ENCODE results near the gene VCAN. TPM values are rescaled to one million over a fixed set of nuclear protein-coding genes. Genes with fewer than 3 reads are reported as not detected.

The VCAN gene
- total RNA-seq, 4 donors from 2014 or later, result 10.5 to 40.4 (median 16.6) TPM

DNA sequence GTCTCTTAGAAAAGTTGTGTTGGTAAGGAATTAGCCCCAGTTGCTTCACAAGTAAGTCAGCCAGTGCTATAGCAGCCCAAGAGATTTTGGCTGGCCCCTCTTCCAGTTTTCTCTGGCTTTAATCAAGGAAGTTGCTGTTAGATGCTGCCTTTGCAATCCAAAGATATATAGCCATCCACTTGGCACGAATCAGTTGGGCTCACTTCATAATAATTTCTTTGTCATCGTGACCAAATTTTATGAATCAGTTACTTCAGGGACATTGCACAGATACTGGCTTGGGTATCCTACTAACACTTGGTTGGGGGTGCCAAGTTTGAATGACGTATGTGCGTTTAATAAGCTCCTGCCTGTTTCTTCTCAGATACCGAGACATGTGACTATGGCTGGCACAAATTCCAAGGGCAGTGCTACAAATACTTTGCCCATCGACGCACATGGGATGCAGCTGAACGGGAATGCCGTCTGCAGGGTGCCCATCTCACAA is 81.5 kb downstream of the VCAN start:
- Histone ChIP-seq H3K36me3 (no peaks in the 10 kb centered on the region), H3K9me3 (no peaks in the 10 kb centered on the region), H3K4me3 (no peak overlapping the region), H3K27me3 (no peaks in the 10 kb centered on the region), H3K27ac (no peak overlapping the region), H3K4me1 (no peaks in the 10 kb centered on the region)
- peak in 1 of 3 donors; percentile 48 for DNase-seq
- no peak for TF ChIP-seq POLR2A (IDR thresholded peaks at IDR 0.05)
- TF ChIP-seq, protein P1, sequence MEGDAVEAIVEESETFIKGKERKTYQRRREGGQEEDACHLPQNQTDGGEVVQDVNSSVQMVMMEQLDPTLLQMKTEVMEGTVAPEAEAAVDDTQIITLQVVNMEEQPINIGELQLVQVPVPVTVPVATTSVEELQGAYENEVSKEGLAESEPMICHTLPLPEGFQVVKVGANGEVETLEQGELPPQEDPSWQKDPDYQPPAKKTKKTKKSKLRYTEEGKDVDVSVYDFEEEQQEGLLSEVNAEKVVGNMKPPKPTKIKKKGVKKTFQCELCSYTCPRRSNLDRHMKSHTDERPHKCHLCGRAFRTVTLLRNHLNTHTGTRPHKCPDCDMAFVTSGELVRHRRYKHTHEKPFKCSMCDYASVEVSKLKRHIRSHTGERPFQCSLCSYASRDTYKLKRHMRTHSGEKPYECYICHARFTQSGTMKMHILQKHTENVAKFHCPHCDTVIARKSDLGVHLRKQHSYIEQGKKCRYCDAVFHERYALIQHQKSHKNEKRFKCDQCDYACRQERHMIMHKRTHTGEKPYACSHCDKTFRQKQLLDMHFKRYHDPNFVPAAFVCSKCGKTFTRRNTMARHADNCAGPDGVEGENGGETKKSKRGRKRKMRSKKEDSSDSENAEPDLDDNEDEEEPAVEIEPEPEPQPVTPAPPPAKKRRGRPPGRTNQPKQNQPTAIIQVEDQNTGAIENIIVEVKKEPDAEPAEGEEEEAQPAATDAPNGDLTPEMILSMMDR (IDR thresholded peaks at IDR 0.05), result no peak

DNA sequence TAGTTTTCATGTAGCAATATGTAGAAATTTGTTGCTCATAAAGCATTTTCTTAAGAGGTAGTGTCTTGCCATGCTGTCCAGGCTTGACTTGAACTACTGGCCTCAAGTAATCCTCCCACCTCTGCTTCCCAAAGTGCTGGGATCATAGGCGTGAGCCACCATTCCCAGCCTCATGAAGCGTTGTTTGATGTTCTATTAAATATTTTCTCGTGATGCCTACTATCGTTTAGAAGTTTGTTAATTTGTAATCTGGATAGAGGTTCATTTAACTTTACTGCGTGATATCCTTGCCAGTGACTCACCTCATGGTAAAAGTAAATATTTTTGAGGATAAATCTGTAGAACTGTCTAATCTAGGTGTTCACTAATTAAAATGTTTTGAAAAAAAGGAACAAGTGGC is 82.6 kb downstream of the VCAN start:
- no peak for DNase-seq
- Histone ChIP-seq H3K36me3 (no peaks in the 10 kb centered on the region), H3K27me3 (no peaks in the 10 kb centered on the region), H3K4me1 (no peaks in the 10 kb centered on the region), H3K4me3 (no peak overlapping the region), H3K9me3 (no peaks in the 10 kb centered on the region), H3K27ac (no peak overlapping the region)
- no peak for TF ChIP-seq POLR2A (IDR thresholded peaks at IDR 0.05)
- TF ChIP-seq, protein P1 (IDR thresholded peaks at IDR 0.05), result no peak

DNA sequence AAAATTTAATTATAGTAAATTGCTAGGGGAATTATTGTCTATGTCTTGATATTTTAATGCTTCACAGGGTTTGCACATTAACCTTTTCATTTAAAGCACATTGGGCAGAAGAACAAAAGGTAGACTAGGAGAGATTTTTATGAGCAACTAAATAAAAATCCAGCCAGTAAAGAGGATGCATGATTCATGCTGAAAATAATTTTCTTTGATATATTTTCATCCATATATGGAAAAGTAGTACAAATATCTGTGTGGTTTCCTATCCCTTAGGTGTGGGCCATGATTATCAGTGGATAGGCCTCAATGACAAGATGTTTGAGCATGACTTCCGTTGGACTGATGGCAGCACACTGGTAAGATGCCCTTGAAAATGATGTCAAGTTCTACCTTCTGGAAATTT is 83.1 kb downstream of the VCAN start:
- no peak for DNase-seq
- H3K9me3 ChIP-seq, result no peaks in the 10 kb centered on the region
- TF ChIP-seq POLR2A (IDR thresholded peaks at IDR 0.05), result no peak
- TF ChIP-seq, protein P1 (IDR thresholded peaks at IDR 0.05), result no peak
- H3K4me1 ChIP-seq, result no peaks in the 10 kb centered on the region
- no peaks in the 10 kb centered on the region for H3K27me3 ChIP-seq
- H3K4me3 ChIP-seq, result no peak overlapping the region
- no peak overlapping the region for H3K27ac ChIP-seq
- no peaks in the 10 kb centered on the region for H3K36me3 ChIP-seq

DNA sequence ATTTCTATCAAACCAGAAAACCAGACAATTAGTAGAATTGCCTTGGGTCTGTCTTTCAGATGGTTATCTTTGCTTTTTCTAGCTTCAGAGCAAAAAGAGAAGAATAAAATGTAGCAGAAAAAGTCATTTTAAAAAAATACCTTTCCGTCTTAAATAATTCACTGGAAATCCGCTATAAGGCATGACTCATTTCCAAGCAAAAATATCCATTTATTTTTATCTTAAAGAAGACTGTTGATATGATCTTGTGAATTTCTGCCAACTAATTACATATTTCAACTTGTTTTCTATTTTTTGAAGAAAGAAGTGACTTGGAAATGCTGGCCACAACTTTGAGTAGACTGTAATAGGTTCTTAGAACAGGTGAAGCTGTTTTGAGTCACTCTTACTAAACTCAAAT is 83.7 kb downstream of the VCAN start:
- Histone ChIP-seq H3K9me3 (no peaks in the 10 kb centered on the region), H3K4me1 (no peaks in the 10 kb centered on the region), H3K27me3 (no peaks in the 10 kb centered on the region), H3K27ac (no peak overlapping the region), H3K4me3 (no peak overlapping the region), H3K36me3 (no peaks in the 10 kb centered on the region)
- DNase-seq, result no peak
- TF ChIP-seq POLR2A (IDR thresholded peaks at IDR 0.05), result no peak
- TF ChIP-seq, protein P1 (IDR thresholded peaks at IDR 0.05), result no peak

DNA sequence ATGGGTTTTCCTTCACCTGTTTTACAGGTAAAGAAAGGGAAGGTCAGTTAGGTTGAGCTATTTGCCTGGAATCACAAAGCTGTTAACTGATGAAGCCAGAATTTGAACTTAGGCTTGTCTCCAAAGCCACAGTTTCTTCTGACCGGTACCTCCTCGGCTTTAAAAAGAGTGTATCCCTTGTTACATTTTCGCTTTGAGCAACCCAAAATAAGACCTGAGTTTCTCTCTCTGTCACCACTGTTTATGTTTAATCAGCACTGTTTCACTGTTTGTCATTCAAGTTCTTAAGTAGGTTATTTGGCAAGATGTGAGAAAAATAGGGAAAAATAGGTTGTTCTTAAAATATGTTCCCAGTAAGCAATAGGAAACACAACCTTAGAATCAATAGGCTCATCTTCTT is 84.6 kb downstream of the VCAN start:
- TF ChIP-seq, protein P1 (IDR thresholded peaks at IDR 0.05), result no peak
- TF ChIP-seq POLR2A (IDR thresholded peaks at IDR 0.05), result no peak
- no peak overlapping the region for H3K27ac ChIP-seq
- no peaks in the 10 kb centered on the region for H3K4me1 ChIP-seq
- no peak overlapping the region for H3K4me3 ChIP-seq
- H3K27me3 ChIP-seq, result no peaks in the 10 kb centered on the region
- no peaks in the 10 kb centered on the region for H3K9me3 ChIP-seq
- no peak for DNase-seq
- no peaks in the 10 kb centered on the region for H3K36me3 ChIP-seq

Measured in Peyer's patch (tissue), 4 donors.